ENCODE results near the gene NEDD9.

- no peak for TF ChIP-seq CTCF (conservative IDR thresholded peaks at IDR 0.05; ENCODE audit: low read depth, low read length)
- TF ChIP-seq POLR2A (IDR thresholded peaks at IDR 0.05; ENCODE audit: low read depth, low read length) = no peak
- TF ChIP-seq FOS (IDR thresholded peaks at IDR 0.05; ENCODE audit: low read depth, low read length) = no peak
- no peak for TF ChIP-seq USF2 (IDR thresholded peaks at IDR 0.05; ENCODE audit: low read depth, low read length)
- TF ChIP-seq RAD21 (IDR thresholded peaks at IDR 0.05; ENCODE audit: low read length) = no peak
- no peak for TF ChIP-seq MAFK (IDR thresholded peaks at IDR 0.05; ENCODE audit: low read depth, low read length)
- no peak for TF ChIP-seq ELK1 (IDR thresholded peaks at IDR 0.05; ENCODE audit: borderline replicate concordance, low read depth, low read length)
- no peak for TF ChIP-seq RCOR1 (IDR thresholded peaks at IDR 0.05; ENCODE audit: insufficient replicate concordance, low read length)
Measured at GRCh38 chr6:11183761-11184362, 48.6 kb downstream of the NEDD9 start.

All from IMR-90 (cell line).